Keratinocyte (primary cell): ENCODE measurements around the gene LRRC27. TPM values are rescaled to one million over a fixed set of nuclear protein-coding genes. Genes with fewer than 3 reads are reported as not detected.

Experiments
- DNase-seq: peaks from one replicate; pipeline ENCODE4 v3.0.0-alpha.2; 2011; ENCODE audit warnings: low read depth, missing footprints, low spot score
- FAIRE-seq: peaks from 2 replicates; lab custom pipeline; 2011; peaks lifted over from hg19 to GRCh38; lab: Jason Lieb, UNC
- H2AFZ ChIP-seq: 2 replicates; pipeline ENCODE4 v1.6.0; 2012; ENCODE audit warnings: low read length, control low read depth, inconsistent platforms; ENCODE audit not compliant: control insufficient read depth
- H3K27ac ChIP-seq: 2 replicates; pipeline ENCODE4 v1.5.1; 2011; ENCODE audit warnings: low read length; ENCODE audit not compliant: control insufficient read depth, insufficient read depth
- H3K27me3 ChIP-seq: 3 replicates; pipeline ENCODE4 v1.6.0; 2011; ENCODE audit warnings: low read length; ENCODE audit not compliant: control insufficient read depth, insufficient read depth; ENCODE audit errors: extremely low read depth
- H3K36me3 ChIP-seq, 2 experiments: 2 replicates in 1 of 2; 3 replicates in 1 of 2; pipeline ENCODE4 v1.5.1; 2011; ENCODE audit warnings: low read length in 2 of 2, mild to moderate bottlenecking in 1 of 2; ENCODE audit not compliant: control insufficient read depth in 2 of 2, insufficient read depth in 2 of 2; ENCODE audit errors: extremely low read depth in 1 of 2
- H3K4me1 ChIP-seq: 3 replicates; pipeline ENCODE4 v1.5.1; 2011; ENCODE audit warnings: low read length; ENCODE audit not compliant: control insufficient read depth, insufficient read depth; ENCODE audit errors: extremely low read depth
- H3K4me2 ChIP-seq: 3 replicates; pipeline ENCODE4 v1.6.0; 2011; ENCODE audit warnings: low read depth, low read length; ENCODE audit not compliant: control insufficient read depth, insufficient read depth; ENCODE audit errors: extremely low read depth
- H3K4me3 ChIP-seq, 3 experiments: fragments of 200-600 bp in 1 of 3; sonication (generic) in 1 of 3; 2 replicates in 2 of 3; 3 replicates in 1 of 3; pipeline ENCODE4 v1.5.1; 2011 to 2016; ENCODE audit warnings: low read length in 3 of 3, mild to moderate bottlenecking in 3 of 3, control low read depth in 2 of 3, inconsistent platforms in 1 of 3, low read depth in 1 of 3, mixed read lengths in 1 of 3, mixed run types in 1 of 3, moderate library complexity in 1 of 3; ENCODE audit not compliant: control insufficient read depth in 2 of 3, insufficient read depth in 2 of 3; ENCODE audit errors: extremely low read depth in 1 of 3
- H3K79me2 ChIP-seq: 2 replicates; pipeline ENCODE4 v1.6.0; 2012; ENCODE audit warnings: low read length; ENCODE audit not compliant: control insufficient read depth, insufficient read depth
- H3K9ac ChIP-seq: 3 replicates; pipeline ENCODE4 v1.6.0; 2011; ENCODE audit warnings: low read length; ENCODE audit not compliant: control insufficient read depth, insufficient read depth; ENCODE audit errors: extremely low read depth
- H3K9me1 ChIP-seq: 3 replicates; pipeline ENCODE4 v1.6.0; 2011; ENCODE audit warnings: low read length; ENCODE audit not compliant: control insufficient read depth, insufficient read depth; ENCODE audit errors: extremely low read depth
- H3K9me3 ChIP-seq: 2 replicates; pipeline ENCODE4 v1.5.1; 2012; ENCODE audit warnings: low read depth, low read length; ENCODE audit not compliant: control insufficient read depth
- H4K20me1 ChIP-seq: 3 replicates; pipeline ENCODE4 v1.6.0; 2011; ENCODE audit warnings: low read length; ENCODE audit not compliant: control insufficient read depth, insufficient read depth; ENCODE audit errors: extremely low read depth
- CTCF ChIP-seq, 3 experiments: IDR thresholded peaks in 1 of 3; conservative IDR thresholded peaks in 1 of 3; optimal IDR thresholded peaks in 1 of 3; 2 replicates in 2 of 3; 3 replicates in 1 of 3; pipeline versions ENCODE3 to v1.5.1; 2011; ENCODE audit warnings: low read length in 3 of 3, mild to moderate bottlenecking in 3 of 3, moderate library complexity in 2 of 3, control low read depth in 1 of 3, inconsistent platforms in 1 of 3; ENCODE audit not compliant: insufficient read depth in 2 of 3; ENCODE audit errors: extremely low read depth in 1 of 3
- EZH2 ChIP-seq: IDR thresholded peaks from one replicate; pipeline ENCODE4 v1.6.1; 2012; ENCODE audit warnings: inconsistent platforms, mild to moderate bottlenecking, low read length, moderate library complexity
- dilution Hi-C: fragments of 300-500 bp; cut with MboI; formaldehyde crosslinking; loops from one replicate; pipeline ENCODE4 v1.7.0; 2020; ENCODE audit warnings: low sequenced_read_pairs; ENCODE audit not compliant: extremely low pct_ligation_motif_present
- polyA plus RNA-seq, 5 experiments: library from polyadenylated mRNA; depleted of rRNA in 3 of 5; stranded (reverse) in 3 of 5; stranded (forward) in 1 of 5; unstranded in 1 of 5; fragments of >200 nt; gene quantifications; 1 replicate in 1 of 5; 2 replicates in 3 of 5; 3 replicates in 1 of 5; pipeline versions ENCODE4 v1.2.1 to v1.2.3, GENCODE V29; 2011 to 2012; ENCODE audit warnings: missing spikeins in 2 of 5, low read depth in 1 of 5, low replicate concordance in 1 of 5

The LRRC27 gene
- polyA plus RNA-seq, 1 donor (not counting 4 experiments of a cell fraction or from before 2014, with no cell fraction given): 3.0 TPM

- dilution Hi-C loops: no loop called here
- Histone ChIP-seq H3K4me3 (no peak overlapping the region), H3K4me1 (no peaks in the 10 kb centered on the region), H3K9ac (no peak overlapping the region), H3K27ac (no peak overlapping the region), H3K9me1 (no peaks in the 10 kb centered on the region), H2AFZ (no peak overlapping the region), H4K20me1 (no peaks in the 10 kb centered on the region), H3K4me2 (no peak overlapping the region), H3K9me3 (no peaks in the 10 kb centered on the region), H3K79me2 (no peaks in the 10 kb centered on the region), H3K36me3 (no peaks in the 10 kb centered on the region), H3K27me3 (no peaks in the 10 kb centered on the region)
- DNase-seq: no peak
- TF ChIP-seq EZH2 (no peak), CTCF (optimal IDR thresholded peaks at IDR 0.05 in 1 of 3, IDR thresholded peaks at IDR 0.05 in 1 of 3, conservative IDR thresholded peaks at IDR 0.05 in 1 of 3; ENCODE audit: extremely low read depth in 1 of 3, insufficient read depth in 2 of 3, low read length in 3 of 3) (no peak)
- FAIRE-seq: no peak
Measured at GRCh38 chr10:132342553-132342952, 10.6 kb downstream of the LRRC27 start.

GRCh38 chr10:132344386-132344785 is 12.4 kb downstream of the LRRC27 start:
- Histone ChIP-seq H3K79me2 (no peaks in the 10 kb centered on the region), H3K27me3 (no peaks in the 10 kb centered on the region), H4K20me1 (no peaks in the 10 kb centered on the region), H3K4me3 (no peak overlapping the region), H3K4me2 (no peak overlapping the region), H3K9ac (no peak overlapping the region), H3K9me3 (no peaks in the 10 kb centered on the region), H3K36me3 (no peaks in the 10 kb centered on the region), H3K4me1 (no peaks in the 10 kb centered on the region), H2AFZ (no peak overlapping the region), H3K9me1 (no peaks in the 10 kb centered on the region), H3K27ac (no peak overlapping the region)
- dilution Hi-C loops: no loop called here
- DNase-seq (no peak), FAIRE-seq (no peak)
- TF ChIP-seq CTCF (optimal IDR thresholded peaks at IDR 0.05 in 1 of 3, IDR thresholded peaks at IDR 0.05 in 1 of 3, conservative IDR thresholded peaks at IDR 0.05 in 1 of 3; ENCODE audit: extremely low read depth in 1 of 3, insufficient read depth in 2 of 3, low read length in 3 of 3) (no peak), EZH2 (no peak)
